T-helper 2 cell (primary cell): ENCODE data around the gene ANKH.
A peak's percentile ranks its signal among the peaks of the same experiment; 100 is the strongest.

Source experiments
- DNase-seq, 5 experiments: peaks; one replicate each; pipeline versions ENCODE4 v3.0.0 to v3.0.0-alpha.2; 2012 to 2022

ANKH gene

GRCh38 chr5:14787801-14788579, 83.6 kb downstream of the ANKH start:
- no peak for DNase-seq

GRCh38 chr5:14783691-14784090, 87.9 kb downstream of the ANKH start:
- DNase-seq: peak in 1 of 5 experiments; percentile 75

GRCh38 chr5:14782591-14782990, 89.0 kb downstream of the ANKH start:
- DNase-seq: no peak

- no peak for DNase-seq
These were observed 90.5 kb downstream of the ANKH start for GRCh38 chr5:14781106-14781505.

GRCh38 chr5:14779975-14780374, 91.6 kb downstream of the ANKH start:
- DNase-seq: no peak

GRCh38 chr5:14778792-14779070, 92.8 kb downstream of the ANKH start:
- no peak for DNase-seq

- no peak for DNase-seq
These were observed 93.4 kb downstream of the ANKH start for GRCh38 chr5:14777932-14778791.

- DNase-seq: no peak
These were observed 94.4 kb downstream of the ANKH start for GRCh38 chr5:14777187-14777586.

- DNase-seq: no peak
These were observed 95.0 kb downstream of the ANKH start for GRCh38 chr5:14776602-14777001.

- no peak for DNase-seq
These were observed 95.7 kb downstream of the ANKH start for GRCh38 chr5:14775857-14776256.

GRCh38 chr5:14773588-14773987, 98.0 kb downstream of the ANKH start:
- no peak for DNase-seq

GRCh38 chr5:14771972-14772371, 99.6 kb downstream of the ANKH start:
- DNase-seq: no peak

- peak in 1 of 5 experiments; percentile 20 for DNase-seq
These were observed 100.4 kb downstream of the ANKH start for GRCh38 chr5:14771189-14771588.

GRCh38 chr5:14768508-14769365, 102.8 kb downstream of the ANKH start:
- no peak for DNase-seq

- peak in 1 of 5 experiments; percentile 43 for DNase-seq
These were observed 103.7 kb downstream of the ANKH start for GRCh38 chr5:14767735-14768507.

- no peak for DNase-seq
These were observed 104.5 kb downstream of the ANKH start for GRCh38 chr5:14767053-14767452.

GRCh38 chr5:14766584-14766983, 105.0 kb downstream of the ANKH start:
- DNase-seq: no peak

GRCh38 chr5:14765587-14765986, 106.0 kb downstream of the ANKH start:
- no peak for DNase-seq

GRCh38 chr5:14762549-14763216, 108.9 kb downstream of the ANKH start:
- no peak for DNase-seq

GRCh38 chr5:14760548-14761002, 111.0 kb downstream of the ANKH start:
- DNase-seq: no peak

- no peak for DNase-seq
These were observed 111.6 kb downstream of the ANKH start for GRCh38 chr5:14759744-14760547.
